WTC11 (cell line): ENCODE data around the gene RHOF. TPM values are rescaled to one million over a fixed set of nuclear protein-coding genes. Genes with fewer than 3 reads are reported as not detected.

Source experiments
- ATAC-seq: fragments of 200-7000 bp; cut with Tn5 transposase; 2 replicates; pipeline ENCODE4 v1.10.0; 2021; ENCODE audit warnings: mild to moderate bottlenecking, moderate library complexity
- CTCF ChIA-PET: fragments of 300-600 bp; sonication (Branson Sonifier 250); formaldehyde crosslinking; loops from one replicate; lab custom pipeline; 2021; ENCODE audit warnings: antibody characterized with exemption; lab: Charles Lee
- POLR2A ChIA-PET: fragments of 350-600 bp; sonication (Branson Sonifier 250); formaldehyde crosslinking; loops from one replicate; lab custom pipeline; 2021; ENCODE audit warnings: antibody characterized with exemption; lab: Charles Lee
- DNase-seq: peaks from one replicate; pipeline ENCODE4 v3.0.0; 2021; ENCODE audit warnings: low spot score
- H3K27ac Mint-ChIP-seq: 2 replicates; pipeline ENCODE4 v1.8.0; 2021; ENCODE audit warnings: mixed read lengths
- H3K27me3 Mint-ChIP-seq: 2 replicates; pipeline ENCODE4 v1.8.0; 2021; ENCODE audit warnings: low read depth, mild to moderate bottlenecking, moderate library complexity, mixed read lengths
- H3K36me3 Mint-ChIP-seq: 2 replicates; pipeline ENCODE4 v1.8.0; 2021; ENCODE audit warnings: mixed read lengths
- H3K4me1 Mint-ChIP-seq: 2 replicates; pipeline ENCODE4 v1.8.0; 2022; ENCODE audit warnings: mixed read lengths
- H3K4me3 Mint-ChIP-seq: 2 replicates; pipeline ENCODE4 v1.8.0; 2021; ENCODE audit warnings: mild to moderate bottlenecking, moderate library complexity, mixed read lengths
- H3K9me3 Mint-ChIP-seq: 2 replicates; pipeline ENCODE4 v1.8.0; 2021; ENCODE audit warnings: mixed read lengths
- EMX1 ChIP-seq: fragments of 250-450 bp; sonication (Bioruptor Pico); IDR thresholded peaks from 2 replicates; pipeline ENCODE4 v1.8.0; 2021; ENCODE audit warnings: mild to moderate bottlenecking
- FOXJ3 ChIP-seq: sonication (generic); formaldehyde crosslinking; IDR thresholded peaks from 2 replicates; pipeline ENCODE4 v1.9.0; 2021; ENCODE audit warnings: missing genetic modification reagents, mild to moderate bottlenecking, borderline replicate concordance
- HMGA2 ChIP-seq: fragments of 250-450 bp; sonication (Bioruptor Pico); IDR thresholded peaks from 2 replicates; pipeline ENCODE4 v1.4.0; 2021; ENCODE audit warnings: mild to moderate bottlenecking, moderate library complexity
- NFE2L1 ChIP-seq: sonication (generic); formaldehyde crosslinking; IDR thresholded peaks from 2 replicates; pipeline ENCODE4 v1.8.1; 2023; ENCODE audit warnings: missing genetic modification reagents
- OVOL2 ChIP-seq: fragments of 250-450 bp; sonication (Bioruptor Pico); IDR thresholded peaks from 2 replicates; pipeline ENCODE4 v1.9.0; 2021; ENCODE audit warnings: mild to moderate bottlenecking, borderline replicate concordance
- SMAD3 ChIP-seq: sonication (generic); formaldehyde crosslinking; IDR thresholded peaks from 2 replicates; pipeline ENCODE4 v1.8.0; 2022; ENCODE audit warnings: missing genetic modification reagents, mild to moderate bottlenecking, borderline replicate concordance
- ZNF121 ChIP-seq: sonication (generic); formaldehyde crosslinking; IDR thresholded peaks from 2 replicates; pipeline ENCODE4 v1.8.0; 2023; ENCODE audit warnings: missing genetic modification reagents
- ZNF232 ChIP-seq: sonication (generic); formaldehyde crosslinking; IDR thresholded peaks from 2 replicates; pipeline ENCODE4 v1.8.0; 2022; ENCODE audit warnings: mild to moderate bottlenecking, missing genetic modification reagents
- total RNA-seq: library from RNA; stranded (reverse); gene quantifications from 3 replicates; pipeline ENCODE4 v1.2.3, GENCODE V29; 2021
- TF ChIP-seq, protein P1 (sequence below): sonication (generic); formaldehyde crosslinking; IDR thresholded peaks from 2 replicates; pipeline ENCODE4 v1.8.0; 2022; ENCODE audit warnings: mild to moderate bottlenecking, missing genetic modification reagents
- TF ChIP-seq, protein P2 (sequence below): sonication (generic); formaldehyde crosslinking; IDR thresholded peaks from 2 replicates; pipeline ENCODE4 v1.8.0; 2023; ENCODE audit warnings: missing genetic modification reagents
- TF ChIP-seq, protein P3 (sequence below): sonication (generic); formaldehyde crosslinking; IDR thresholded peaks from 2 replicates; pipeline ENCODE4 v1.8.0; 2022; ENCODE audit warnings: mild to moderate bottlenecking, missing genetic modification reagents
- TF ChIP-seq, protein P4 (sequence below): sonication (generic); formaldehyde crosslinking; IDR thresholded peaks from 2 replicates; pipeline ENCODE4 v1.8.0; 2022; ENCODE audit warnings: mild to moderate bottlenecking, missing genetic modification reagents
- TF ChIP-seq, protein P5 (sequence below): sonication (generic); formaldehyde crosslinking; IDR thresholded peaks from 2 replicates; pipeline ENCODE4 v1.8.1; 2022; ENCODE audit warnings: missing genetic modification reagents, borderline replicate concordance

The RHOF gene
- total RNA-seq, 1 experiment from 2014 or later: 45.3 TPM

DNA sequence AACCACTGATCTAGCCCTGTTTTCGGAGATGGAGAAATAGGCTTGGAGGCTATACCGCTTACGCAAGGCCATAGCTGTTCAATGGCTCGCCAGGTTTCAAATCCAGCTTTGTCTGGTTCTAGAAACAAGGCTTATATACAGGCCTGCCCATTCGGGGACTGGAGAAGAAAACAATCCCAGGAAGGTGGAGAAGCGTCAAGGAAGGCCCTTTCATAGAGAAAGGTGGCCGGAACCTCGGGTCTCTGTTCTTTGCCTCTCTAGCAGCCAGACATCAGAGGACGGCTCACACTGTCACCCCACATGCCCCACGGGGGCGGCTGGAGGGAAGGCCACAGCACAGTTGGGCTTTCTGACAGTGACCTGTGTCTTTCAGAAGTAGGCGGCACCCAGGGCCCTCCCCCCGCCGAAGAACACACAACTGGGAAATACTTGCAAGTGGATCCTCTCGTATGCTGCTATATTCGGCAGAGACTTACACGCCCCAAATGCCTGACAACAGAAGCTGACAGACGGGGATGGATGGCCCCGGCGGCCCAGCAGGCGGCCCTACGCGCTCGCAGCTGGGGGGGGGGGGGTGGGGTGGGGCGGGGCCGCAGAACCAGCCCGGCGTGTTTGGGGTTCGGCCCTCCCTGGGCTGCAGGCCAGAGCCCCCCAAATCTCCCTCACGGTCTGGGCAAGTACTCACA, 5.8 kb upstream of the RHOF start:
- DNase-seq (no peak), ATAC-seq (no peak)
- Mint-ChIP-seq H3K4me1 (peaks cover 48% of the 10 kb centered on the region), H3K4me3 (peak overlapping the region; percentile 75), H3K27me3 (no peaks in the 10 kb centered on the region), H3K27ac (peak overlapping the region; percentile 92), H3K9me3 (no peaks in the 10 kb centered on the region), H3K36me3 (peaks cover 15% of the 10 kb centered on the region)
- ChIA-PET CTCF (interaction anchor here (0.9 to 12.5 kb wide), 4 partner anchors 8 to 119 kb away, joined by 3 to 532 read pairs (median 116); partner anchors contain the start of genes CFAP251 and SETD1B), POLR2A (interaction anchor here (0.5 to 11.7 kb wide), 3 partner anchors 10 to 89 kb away, joined by 3 to 161 read pairs (median 4); partner anchors contain the start of gene PSMD9)
- TF ChIP-seq, protein P1, sequence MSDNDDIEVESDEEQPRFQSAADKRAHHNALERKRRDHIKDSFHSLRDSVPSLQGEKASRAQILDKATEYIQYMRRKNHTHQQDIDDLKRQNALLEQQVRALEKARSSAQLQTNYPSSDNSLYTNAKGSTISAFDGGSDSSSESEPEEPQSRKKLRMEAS (CRISPR knock-in tag): 0 out of 2 replicates have a peak, but pooled peaks have one; percentile 15
- no peak for TF ChIP-seq ZNF121 (CRISPR knock-in tag)

DNA sequence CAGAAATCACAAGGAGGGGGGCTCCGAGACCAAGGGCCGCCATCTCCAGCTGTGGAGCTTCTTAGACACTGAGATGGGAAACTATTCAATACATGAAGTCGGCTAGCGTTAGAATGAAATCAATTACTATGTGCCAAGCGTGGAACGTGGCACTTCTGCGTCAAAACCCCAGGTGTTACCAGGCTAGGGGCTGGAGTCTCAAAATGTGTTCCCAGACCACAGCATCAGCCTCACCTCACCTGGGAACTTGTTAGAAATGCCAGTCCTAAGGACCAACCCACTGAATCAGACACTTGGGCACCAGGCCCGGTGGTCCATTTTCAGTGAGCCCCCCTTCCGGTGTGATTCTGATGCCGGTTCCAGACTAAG, 5.3 kb upstream of the RHOF start:
- no peak for ATAC-seq
- TF ChIP-seq OVOL2 (CRISPR knock-in tag) (no peak), FOXJ3 (CRISPR knock-in tag) (no peak), ZNF232 (CRISPR knock-in tag) (no peak), HMGA2 (CRISPR knock-in tag) (no peak)
- TF ChIP-seq, protein P2, sequence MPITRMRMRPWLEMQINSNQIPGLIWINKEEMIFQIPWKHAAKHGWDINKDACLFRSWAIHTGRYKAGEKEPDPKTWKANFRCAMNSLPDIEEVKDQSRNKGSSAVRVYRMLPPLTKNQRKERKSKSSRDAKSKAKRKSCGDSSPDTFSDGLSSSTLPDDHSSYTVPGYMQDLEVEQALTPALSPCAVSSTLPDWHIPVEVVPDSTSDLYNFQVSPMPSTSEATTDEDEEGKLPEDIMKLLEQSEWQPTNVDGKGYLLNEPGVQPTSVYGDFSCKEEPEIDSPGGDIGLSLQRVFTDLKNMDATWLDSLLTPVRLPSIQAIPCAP: no peak
- TF ChIP-seq, protein P3, sequence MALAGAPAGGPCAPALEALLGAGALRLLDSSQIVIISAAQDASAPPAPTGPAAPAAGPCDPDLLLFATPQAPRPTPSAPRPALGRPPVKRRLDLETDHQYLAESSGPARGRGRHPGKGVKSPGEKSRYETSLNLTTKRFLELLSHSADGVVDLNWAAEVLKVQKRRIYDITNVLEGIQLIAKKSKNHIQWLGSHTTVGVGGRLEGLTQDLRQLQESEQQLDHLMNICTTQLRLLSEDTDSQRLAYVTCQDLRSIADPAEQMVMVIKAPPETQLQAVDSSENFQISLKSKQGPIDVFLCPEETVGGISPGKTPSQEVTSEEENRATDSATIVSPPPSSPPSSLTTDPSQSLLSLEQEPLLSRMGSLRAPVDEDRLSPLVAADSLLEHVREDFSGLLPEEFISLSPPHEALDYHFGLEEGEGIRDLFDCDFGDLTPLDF (CRISPR knock-in tag): no peak
- POLR2A ChIA-PET: interaction anchor here (1.2 to 11.7 kb wide), 2 partner anchors 10 to 90 kb away, joined by 3 to 161 read pairs; partner anchors contain the start of gene PSMD9
- Mint-ChIP-seq H3K4me1 (peaks cover 49% of the 10 kb centered on the region), H3K27ac (peak overlapping the region; percentile 92), H3K36me3 (peaks cover 15% of the 10 kb centered on the region), H3K27me3 (no peaks in the 10 kb centered on the region), H3K9me3 (no peaks in the 10 kb centered on the region), H3K4me3 (peak overlapping the region; percentile 67)
- DNase-seq: no peak
- CTCF ChIA-PET: interaction anchor here (0.9 to 12.5 kb wide), 3 partner anchors 9 to 119 kb away, joined by 3 to 532 read pairs (median 227); partner anchors contain the start of genes CFAP251 and SETD1B

DNA sequence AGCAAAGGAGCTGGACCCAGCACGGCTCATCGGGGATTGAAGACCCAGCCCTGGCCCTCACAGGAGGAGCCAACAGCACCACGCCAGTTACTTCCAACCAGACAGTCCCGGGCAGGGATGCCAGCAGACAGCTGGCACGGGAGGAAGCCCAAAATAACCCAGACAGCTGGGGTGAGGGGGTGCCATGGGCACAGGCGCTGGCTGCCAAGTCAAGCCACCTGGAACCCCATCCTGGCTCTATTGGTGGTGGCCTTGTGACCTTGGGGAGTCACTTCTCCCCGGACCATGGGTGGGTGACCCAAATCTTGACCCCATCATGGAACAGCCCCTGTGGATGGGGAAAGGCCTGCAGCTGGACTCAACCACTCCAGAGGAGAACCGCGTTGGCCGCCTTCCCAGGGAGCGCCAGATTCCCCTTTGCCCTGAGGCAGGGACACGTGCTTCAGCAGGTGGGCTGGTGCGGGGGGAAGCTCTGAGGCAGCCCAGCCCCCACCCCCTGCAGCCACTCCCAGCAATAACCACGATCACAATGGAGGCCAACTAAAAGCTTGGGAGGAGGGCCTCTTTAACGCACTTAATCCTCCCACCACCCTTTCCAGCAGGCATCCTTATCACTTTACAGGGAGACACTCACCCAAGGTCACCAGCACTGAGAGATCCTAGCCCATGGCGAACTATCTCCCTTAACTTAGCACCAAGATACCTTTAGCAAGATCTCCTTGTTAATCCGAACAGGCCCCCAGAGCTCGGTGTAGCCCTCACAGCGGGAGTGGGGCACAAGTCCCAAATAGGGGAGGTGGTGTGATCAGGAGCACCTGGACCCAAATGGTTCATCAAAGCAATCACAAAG, 4.7 kb upstream of the RHOF start:
- ATAC-seq (no peak), DNase-seq (no peak)
- peaks cover 49% of the 10 kb centered on the region for H3K4me1 Mint-ChIP-seq
- H3K9me3 Mint-ChIP-seq: no peaks in the 10 kb centered on the region
- peak overlapping the region; percentile 67 for H3K4me3 Mint-ChIP-seq
- CTCF ChIA-PET: interaction anchor here (0.9 to 12.5 kb wide), 3 partner anchors 9 to 120 kb away, joined by 3 to 532 read pairs (median 227); partner anchors contain the start of genes CFAP251 and SETD1B
- H3K36me3 Mint-ChIP-seq: peaks cover 15% of the 10 kb centered on the region
- TF ChIP-seq EMX1 (CRISPR knock-in tag): 0 out of 2 replicates have a peak, but pooled peaks have one; percentile 34
- TF ChIP-seq NFE2L1: no peak
- TF ChIP-seq, protein P4, sequence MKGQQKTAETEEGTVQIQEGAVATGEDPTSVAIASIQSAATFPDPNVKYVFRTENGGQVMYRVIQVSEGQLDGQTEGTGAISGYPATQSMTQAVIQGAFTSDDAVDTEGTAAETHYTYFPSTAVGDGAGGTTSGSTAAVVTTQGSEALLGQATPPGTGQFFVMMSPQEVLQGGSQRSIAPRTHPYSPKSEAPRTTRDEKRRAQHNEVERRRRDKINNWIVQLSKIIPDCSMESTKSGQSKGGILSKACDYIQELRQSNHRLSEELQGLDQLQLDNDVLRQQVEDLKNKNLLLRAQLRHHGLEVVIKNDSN (CRISPR knock-in tag): 0 out of 2 replicates have a peak, but pooled peaks have one; percentile 20
- TF ChIP-seq, protein P5, sequence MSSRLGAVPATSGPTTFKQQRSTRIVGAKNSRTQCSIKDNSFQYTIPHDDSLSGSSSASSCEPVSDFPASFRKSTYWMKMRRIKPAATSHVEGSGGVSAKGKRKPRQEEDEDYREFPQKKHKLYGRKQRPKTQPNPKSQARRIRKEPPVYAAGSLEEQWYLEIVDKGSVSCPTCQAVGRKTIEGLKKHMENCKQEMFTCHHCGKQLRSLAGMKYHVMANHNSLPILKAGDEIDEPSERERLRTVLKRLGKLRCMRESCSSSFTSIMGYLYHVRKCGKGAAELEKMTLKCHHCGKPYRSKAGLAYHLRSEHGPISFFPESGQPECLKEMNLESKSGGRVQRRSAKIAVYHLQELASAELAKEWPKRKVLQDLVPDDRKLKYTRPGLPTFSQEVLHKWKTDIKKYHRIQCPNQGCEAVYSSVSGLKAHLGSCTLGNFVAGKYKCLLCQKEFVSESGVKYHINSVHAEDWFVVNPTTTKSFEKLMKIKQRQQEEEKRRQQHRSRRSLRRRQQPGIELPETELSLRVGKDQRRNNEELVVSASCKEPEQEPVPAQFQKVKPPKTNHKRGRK: no peak
- 0 out of 2 replicates have a peak, but pooled peaks have one; percentile 32 for TF ChIP-seq ZNF232 (CRISPR knock-in tag)
- TF ChIP-seq ZNF121 (CRISPR knock-in tag): no peak
- 0 out of 2 replicates have a peak, but pooled peaks have one; percentile 3 for TF ChIP-seq SMAD3 (CRISPR knock-in tag)
- no peaks in the 10 kb centered on the region for H3K27me3 Mint-ChIP-seq
- peak overlapping the region; percentile 92 for H3K27ac Mint-ChIP-seq
- POLR2A ChIA-PET: interaction anchor here (1.2 to 11.7 kb wide), 2 partner anchors 11 to 90 kb away, joined by 3 to 161 read pairs; partner anchors contain the start of gene PSMD9
